AG04449 (cell line): Measurements from ENCODE around the gene ITGA2B.

ENCODE experiments used
- CTCF ChIA-PET: fragments of 350-600 bp; formaldehyde crosslinking; extraction: SDS; loops from one replicate; lab custom pipeline; 2021; ENCODE audit warnings: antibody characterized with exemption; lab: Yijun Ruan, JAX
- POLR2A ChIA-PET: fragments of 400-600, 350-600 bp; formaldehyde crosslinking; extraction: SDS; loops from one replicate; lab custom pipeline; 2020; ENCODE audit warnings: antibody characterized with exemption, inconsistent platforms; lab: Yijun Ruan, JAX
- DNase-seq: peaks from one replicate; pipeline ENCODE4 v3.0.0-alpha.2; 2010; ENCODE audit warnings: low read depth, low spot score
- H3K4me3 ChIP-seq: 2 replicates; pipeline ENCODE4 v1.5.1; 2011; ENCODE audit warnings: low read depth, mild to moderate bottlenecking, control low read depth, low read length
- TF ChIP-seq, protein P1 (sequence below): IDR thresholded peaks from one replicate; pipeline ENCODE4 v1.5.1; 2011; ENCODE audit warnings: mild to moderate bottlenecking, moderate library complexity, low read length, control low read depth, inconsistent platforms; ENCODE audit not compliant: insufficient read depth; ENCODE audit errors: missing control alignments

The ITGA2B gene

DNA sequence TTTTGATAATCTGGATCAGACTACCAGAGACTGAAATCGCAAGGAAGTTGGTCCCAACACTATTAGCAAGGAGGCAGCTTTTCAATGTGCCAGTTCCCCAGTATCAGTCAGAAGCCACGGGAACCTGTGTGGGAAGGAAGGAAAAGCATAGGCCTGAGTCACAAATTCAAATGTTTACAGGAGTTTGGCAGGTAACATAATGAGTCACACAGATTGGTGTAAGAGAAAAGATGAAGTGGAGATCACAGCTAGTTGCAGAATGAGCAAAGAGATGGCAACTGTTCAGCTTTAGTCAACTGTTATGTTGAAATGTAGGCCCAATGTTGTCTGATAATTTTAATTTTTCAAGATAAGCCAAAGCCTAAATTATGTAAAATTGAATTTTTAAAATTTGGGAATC lies 28.1 kb upstream of the ITGA2B start:
- peak; percentile 33 for DNase-seq
- CTCF ChIA-PET: interaction anchor here (3.0 kb wide), 1 partner anchor 106 kb away, joined by 9 read pairs; no protein-coding TSS in a partner anchor
- H3K4me3 ChIP-seq: no peak overlapping the region
- POLR2A ChIA-PET: no interaction called here
- TF ChIP-seq, protein P1, sequence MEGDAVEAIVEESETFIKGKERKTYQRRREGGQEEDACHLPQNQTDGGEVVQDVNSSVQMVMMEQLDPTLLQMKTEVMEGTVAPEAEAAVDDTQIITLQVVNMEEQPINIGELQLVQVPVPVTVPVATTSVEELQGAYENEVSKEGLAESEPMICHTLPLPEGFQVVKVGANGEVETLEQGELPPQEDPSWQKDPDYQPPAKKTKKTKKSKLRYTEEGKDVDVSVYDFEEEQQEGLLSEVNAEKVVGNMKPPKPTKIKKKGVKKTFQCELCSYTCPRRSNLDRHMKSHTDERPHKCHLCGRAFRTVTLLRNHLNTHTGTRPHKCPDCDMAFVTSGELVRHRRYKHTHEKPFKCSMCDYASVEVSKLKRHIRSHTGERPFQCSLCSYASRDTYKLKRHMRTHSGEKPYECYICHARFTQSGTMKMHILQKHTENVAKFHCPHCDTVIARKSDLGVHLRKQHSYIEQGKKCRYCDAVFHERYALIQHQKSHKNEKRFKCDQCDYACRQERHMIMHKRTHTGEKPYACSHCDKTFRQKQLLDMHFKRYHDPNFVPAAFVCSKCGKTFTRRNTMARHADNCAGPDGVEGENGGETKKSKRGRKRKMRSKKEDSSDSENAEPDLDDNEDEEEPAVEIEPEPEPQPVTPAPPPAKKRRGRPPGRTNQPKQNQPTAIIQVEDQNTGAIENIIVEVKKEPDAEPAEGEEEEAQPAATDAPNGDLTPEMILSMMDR: no peak

DNA sequence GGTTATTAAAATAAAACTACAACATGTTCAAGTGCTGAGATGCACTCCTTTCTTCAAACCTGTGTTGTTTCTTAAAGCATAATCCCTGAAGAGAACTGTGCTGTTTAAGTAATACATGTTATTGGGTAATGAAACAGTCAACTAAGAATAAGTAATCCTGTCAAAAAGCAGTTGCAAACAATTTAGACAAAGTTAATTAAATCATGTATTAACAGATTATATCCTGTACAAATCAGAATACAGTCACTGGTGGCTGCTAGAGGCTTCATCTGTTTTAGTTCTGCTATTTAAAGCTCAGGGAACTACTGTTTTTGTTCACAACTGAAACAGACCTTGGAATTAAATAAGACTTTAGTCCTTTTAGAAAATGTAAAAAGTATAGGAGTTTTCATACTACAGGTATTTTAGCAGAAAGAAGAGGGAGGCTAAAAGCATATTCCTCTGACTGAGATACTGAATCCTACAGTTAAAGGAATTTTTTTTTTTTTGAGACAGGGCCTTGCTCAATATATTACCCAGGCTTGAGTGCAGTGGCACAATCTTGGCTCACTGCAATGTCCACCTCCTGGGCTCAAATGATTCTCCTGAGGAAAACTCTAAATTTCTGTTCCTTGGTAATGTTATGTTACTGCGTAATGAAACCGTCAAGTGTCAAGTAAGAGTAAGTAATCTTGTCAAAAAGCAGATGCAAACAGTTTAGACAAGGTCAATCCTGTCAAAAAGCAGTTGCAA lies 27.3 kb upstream of the ITGA2B start:
- H3K4me3 ChIP-seq: no peak overlapping the region
- ChIA-PET CTCF (interaction anchor here (1.3 to 3.0 kb wide), 2 partner anchors 17 to 107 kb away, joined by 3 to 9 read pairs; no protein-coding TSS in a partner anchor), POLR2A (interaction anchor here (0.6 kb wide), 1 partner anchor 31 kb away, joined by 4 read pairs; no protein-coding TSS in a partner anchor)
- DNase-seq: no peak
- TF ChIP-seq, protein P1: no peak

DNA sequence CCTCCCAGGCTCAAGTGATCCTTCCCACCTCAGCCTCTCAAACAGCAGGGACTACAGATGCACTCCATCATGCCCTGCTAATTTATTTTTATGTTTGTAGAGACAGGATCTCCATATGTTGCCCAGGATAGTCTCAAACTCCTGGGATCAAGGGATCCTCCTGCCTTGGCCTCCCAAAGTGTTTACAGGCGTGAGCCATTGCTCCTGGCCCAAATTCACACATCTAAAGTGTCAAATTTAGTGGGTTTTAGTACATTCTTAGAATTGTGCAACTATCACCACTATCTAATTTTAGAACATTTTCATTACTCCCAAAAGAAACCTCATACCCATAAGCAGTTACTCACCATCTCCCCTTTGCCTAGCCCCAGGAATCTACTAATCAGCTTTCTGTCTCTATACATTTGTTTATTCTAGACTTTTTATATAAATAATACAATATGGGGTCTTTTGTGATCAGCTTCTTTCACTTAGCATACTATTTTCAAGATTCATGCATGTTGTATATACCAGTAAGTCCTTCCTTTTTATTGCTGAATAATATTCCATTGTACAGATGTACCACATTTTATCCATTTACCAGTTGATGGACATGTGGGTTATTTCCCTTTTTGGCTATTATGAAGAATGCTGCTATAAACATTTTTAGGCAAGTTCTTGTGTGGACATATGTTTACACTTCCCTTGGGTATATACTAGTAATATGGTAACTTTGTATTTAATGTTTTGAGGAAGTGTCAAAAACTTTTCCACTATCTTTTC lies 25.1 kb upstream of the ITGA2B start:
- H3K4me3 ChIP-seq: no peak overlapping the region
- POLR2A ChIA-PET: no interaction called here
- DNase-seq: no peak
- CTCF ChIA-PET: interaction anchor here (1.3 to 3.0 kb wide), 3 partner anchors 14 to 109 kb away, joined by 3 to 9 read pairs (median 6); partner anchors contain the start of gene FAM171A2
- TF ChIP-seq, protein P1: no peak

DNA sequence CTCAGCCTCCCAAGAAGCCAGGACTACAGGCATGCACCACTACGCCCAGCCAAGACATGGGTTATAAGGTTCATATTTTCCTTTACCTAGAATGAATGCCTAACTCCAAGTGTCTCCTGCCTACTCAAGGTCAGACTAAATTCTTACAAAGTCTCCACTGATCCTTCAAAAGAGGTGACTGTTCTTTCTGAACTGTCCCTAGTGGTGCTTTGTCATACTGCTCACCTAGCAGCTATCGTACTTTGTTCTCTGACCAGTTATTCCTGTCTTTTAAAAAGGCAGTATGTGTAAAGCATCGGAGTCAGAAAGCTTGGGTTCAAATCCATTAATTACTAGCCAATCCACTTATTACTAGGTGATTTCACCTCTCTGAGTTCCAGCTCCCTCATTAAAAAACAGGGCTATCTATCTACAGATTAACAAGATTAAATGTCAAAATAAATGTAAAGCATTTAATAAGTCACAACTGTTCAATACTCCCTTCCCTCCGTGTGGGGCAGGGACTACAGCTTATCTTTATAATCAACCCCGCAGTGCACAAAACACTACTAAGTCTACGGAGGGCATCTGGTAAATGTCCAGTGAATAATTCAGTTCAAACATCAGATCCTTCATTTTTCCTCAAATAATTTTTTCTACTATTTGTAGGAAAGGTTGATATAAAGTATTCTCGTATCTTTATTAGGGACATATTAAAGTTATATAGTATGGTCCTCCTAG lies 20.0 kb upstream of the ITGA2B start:
- ChIA-PET POLR2A (no interaction called here), CTCF (interaction anchor here (1.1 to 2.3 kb wide), 4 partner anchors 9 to 113 kb away, joined by 3 to 11 read pairs (median 6); no protein-coding TSS in a partner anchor)
- no peak overlapping the region for H3K4me3 ChIP-seq
- no peak for DNase-seq
- TF ChIP-seq, protein P1: no peak

DNA sequence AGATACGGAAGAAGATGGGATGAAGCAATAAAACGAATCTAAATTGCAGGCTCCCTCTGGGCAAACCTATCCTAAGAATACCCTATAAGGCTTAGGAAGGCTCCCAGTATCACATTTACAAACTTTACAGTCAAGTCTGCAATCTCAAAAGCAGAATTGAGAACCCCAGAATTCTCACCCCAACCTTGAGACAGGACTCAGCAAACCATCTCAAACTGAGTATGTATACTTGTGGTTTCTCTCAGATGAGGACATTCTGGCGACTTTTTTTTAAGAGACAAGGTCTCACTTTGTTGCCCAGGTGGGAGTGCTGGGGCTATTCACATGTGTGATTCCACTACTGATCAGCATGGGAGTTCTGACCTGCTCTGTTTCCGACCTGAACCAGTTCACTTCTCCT lies 19.3 kb upstream of the ITGA2B start:
- H3K4me3 ChIP-seq: no peak overlapping the region
- no peak for DNase-seq
- TF ChIP-seq, protein P1: no peak
- ChIA-PET CTCF (interaction anchor here (1.1 to 2.3 kb wide), 4 partner anchors 8 to 114 kb away, joined by 3 to 11 read pairs (median 6); no protein-coding TSS in a partner anchor), POLR2A (no interaction called here)
